Mammary epithelial cell (primary cell): Measurements from ENCODE around the gene MYOG.

Experiments
- EZH2 ChIP-seq: IDR thresholded peaks from 2 replicates; pipeline ENCODE4 v1.6.1; 2012; ENCODE audit warnings: low read length, inconsistent platforms, borderline replicate concordance
- TF ChIP-seq, protein P1 (sequence below), 2 donors: IDR thresholded peaks in 1 of 2; conservative IDR thresholded peaks in 1 of 2; 2 replicates each; pipeline ENCODE4 v1.5.1; 2011 to 2012; ENCODE audit warnings: inconsistent platforms in 2 of 2, low read length in 2 of 2, mild to moderate bottlenecking in 2 of 2, control low read depth in 1 of 2, low read depth in 1 of 2; ENCODE audit not compliant: insufficient read depth in 1 of 2; ENCODE audit errors: extremely low read depth in 1 of 2

DNA sequence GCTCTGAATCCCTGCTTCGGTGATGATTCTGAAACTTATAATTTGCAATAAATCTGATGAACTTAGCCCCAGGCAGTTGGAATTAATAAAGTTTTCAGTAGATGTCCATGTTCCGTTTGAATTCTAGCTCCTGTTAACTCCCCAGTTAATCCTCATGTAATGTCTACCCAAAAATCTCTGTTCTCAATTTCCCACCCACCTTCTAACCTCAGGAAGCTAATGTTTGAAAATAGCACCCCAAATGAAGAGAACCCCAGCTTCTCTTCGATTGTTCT is 3.6 kb downstream of the MYOG start:
- TF ChIP-seq, protein P1, sequence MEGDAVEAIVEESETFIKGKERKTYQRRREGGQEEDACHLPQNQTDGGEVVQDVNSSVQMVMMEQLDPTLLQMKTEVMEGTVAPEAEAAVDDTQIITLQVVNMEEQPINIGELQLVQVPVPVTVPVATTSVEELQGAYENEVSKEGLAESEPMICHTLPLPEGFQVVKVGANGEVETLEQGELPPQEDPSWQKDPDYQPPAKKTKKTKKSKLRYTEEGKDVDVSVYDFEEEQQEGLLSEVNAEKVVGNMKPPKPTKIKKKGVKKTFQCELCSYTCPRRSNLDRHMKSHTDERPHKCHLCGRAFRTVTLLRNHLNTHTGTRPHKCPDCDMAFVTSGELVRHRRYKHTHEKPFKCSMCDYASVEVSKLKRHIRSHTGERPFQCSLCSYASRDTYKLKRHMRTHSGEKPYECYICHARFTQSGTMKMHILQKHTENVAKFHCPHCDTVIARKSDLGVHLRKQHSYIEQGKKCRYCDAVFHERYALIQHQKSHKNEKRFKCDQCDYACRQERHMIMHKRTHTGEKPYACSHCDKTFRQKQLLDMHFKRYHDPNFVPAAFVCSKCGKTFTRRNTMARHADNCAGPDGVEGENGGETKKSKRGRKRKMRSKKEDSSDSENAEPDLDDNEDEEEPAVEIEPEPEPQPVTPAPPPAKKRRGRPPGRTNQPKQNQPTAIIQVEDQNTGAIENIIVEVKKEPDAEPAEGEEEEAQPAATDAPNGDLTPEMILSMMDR (conservative IDR thresholded peaks at IDR 0.05 in 1 of 2, IDR thresholded peaks at IDR 0.05 in 1 of 2; ENCODE audit: extremely low read depth in 1 of 2, insufficient read depth in 1 of 2, low read depth in 1 of 2, low read length in 2 of 2), result no peak
- TF ChIP-seq EZH2, result no peak
